GDM1 (cell line): ENCODE data around the gene IGHMBP2.
"Not testable (repeated sequence)": the region's sequence is repeated elsewhere in the genome, so short reads cannot be mapped to it uniquely, and the experiment has no call there.

Experiments
- DNase-seq: peaks from one replicate; lab custom pipeline; 2025; lab: John Stamatoyannopoulos, UW

The IGHMBP2 gene

DNA sequence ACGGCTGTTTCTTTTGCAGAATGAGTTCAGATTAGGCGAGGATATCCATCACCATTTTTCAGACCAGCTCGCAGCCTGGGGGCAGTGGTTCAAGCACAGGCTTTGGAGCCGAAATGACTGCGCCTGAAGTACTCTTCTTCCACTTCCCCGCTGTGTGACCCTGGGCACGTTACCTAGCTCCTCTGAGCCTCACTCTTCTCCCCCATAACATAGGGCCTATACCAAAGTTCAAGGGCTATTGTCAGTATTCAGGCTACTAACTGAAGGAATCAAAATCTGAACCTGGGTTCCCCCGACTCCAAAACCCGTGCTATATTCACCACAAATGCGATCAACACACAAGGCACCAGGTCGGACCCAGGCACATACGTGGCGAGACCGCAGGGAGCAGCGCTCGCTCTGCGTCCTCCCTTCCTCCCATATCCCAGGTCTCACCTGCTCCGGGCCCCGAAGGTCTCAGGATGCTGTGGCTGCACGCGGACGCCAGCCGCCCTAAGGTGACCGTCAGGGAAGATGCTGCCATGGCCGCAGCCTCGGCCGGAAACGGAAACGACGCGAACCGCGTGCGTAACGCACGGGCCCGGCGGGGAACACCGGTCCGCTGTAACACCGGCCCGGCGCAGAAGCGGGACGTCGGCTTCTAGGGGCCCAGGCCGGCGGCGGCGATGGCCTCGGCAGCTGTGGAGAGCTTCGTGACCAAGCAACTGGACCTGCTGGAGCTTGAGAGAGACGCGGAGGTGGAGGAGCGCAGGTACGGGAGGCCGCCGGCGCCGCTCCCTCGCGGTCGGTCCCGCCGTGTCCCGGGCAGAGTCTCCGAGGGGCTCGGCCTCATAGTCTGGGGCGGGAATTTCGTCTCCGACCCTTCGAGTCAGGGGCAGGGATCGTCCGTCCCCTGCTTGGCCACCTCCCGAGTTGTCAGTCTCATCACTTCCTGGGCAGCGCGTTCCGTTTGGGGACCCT lies at the start of gene IGHMBP2, which contains the start of gene MRPL21:
IGHMBP2 (plus strand) TSS at position 604 of the 960 bp plus-strand sequence; CDS start at position 666, 62 bp downstream.
MRPL21 (minus strand) TSS at position 545 of the 960 bp plus-strand sequence; CDS start at position 523, 22 bp downstream.
- DNase-seq, result peak; percentile 73

DNA sequence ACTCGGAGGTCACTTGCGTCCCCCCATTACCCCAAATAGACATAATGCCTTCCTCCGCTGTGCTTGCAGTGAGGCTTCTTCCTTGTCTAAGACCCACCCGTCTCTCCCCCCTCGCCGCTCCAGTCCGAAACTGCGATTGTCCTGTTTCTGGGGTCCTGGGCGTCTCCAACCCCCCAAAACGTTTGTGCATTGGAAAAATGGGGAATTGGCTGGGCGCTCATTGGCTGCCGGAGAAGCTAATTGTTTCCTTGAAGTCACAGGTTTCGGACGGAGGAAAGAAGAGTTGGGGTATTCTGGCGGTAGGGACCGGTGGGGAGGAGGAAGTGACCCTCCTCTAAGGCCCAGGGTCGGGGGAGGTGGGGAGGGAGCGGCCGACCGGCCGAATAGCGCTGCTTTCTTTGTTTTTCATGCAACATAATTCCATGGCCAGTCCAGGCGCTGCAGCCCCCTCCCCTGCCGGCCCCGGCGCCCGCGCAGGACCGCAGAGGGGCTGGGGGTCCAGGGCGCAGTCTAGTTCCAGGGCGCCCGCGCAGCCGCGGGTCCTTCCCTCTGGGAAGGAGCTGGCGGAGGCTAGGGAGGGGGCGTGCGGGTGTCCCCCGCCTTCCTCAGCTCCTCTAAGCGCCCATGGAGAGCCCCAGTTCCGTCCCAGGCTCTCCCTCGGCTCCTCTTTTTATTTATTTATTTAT lies 49.3 kb upstream of the IGHMBP2 start:
- no peak for DNase-seq

DNA sequence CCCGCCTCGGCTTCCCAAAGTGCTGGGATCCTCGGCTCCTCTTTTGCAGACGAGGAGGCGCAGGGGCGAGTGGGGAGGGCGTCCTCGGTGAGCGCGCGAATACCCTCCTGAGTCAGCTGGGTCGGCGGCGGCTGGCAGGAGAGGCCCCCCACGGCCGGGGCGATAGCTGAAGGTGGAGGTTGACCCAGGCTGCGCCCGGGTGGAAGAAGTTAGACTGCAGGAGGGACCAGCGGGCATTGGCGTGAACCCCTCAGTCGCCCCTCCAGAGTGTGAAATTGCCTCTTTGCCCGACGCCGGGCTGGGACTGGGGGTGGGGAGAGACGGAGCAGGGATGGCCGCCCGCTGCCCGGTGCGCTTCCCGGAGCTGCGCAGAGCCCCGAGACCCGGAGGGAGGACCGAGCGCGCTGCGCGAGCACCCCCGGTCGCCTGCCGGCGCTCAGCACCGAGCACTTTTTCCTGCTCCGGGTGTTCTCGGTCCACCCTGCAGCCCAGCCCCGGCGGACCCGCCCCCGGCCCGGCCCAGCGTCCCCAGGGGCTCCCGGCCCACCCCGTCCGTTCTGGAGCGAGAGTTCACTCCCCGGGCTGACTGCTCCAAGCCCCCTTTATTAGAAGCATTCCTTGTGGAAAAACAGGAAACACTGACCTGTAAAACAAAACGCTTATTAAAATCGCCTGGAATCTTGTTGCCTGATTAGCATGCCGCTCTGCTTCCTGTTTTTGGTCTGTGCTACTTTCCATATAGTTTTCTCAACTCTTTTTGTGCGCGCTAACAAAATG lies 48.3 kb upstream of the IGHMBP2 start:
- DNase-seq, result no peak

DNA sequence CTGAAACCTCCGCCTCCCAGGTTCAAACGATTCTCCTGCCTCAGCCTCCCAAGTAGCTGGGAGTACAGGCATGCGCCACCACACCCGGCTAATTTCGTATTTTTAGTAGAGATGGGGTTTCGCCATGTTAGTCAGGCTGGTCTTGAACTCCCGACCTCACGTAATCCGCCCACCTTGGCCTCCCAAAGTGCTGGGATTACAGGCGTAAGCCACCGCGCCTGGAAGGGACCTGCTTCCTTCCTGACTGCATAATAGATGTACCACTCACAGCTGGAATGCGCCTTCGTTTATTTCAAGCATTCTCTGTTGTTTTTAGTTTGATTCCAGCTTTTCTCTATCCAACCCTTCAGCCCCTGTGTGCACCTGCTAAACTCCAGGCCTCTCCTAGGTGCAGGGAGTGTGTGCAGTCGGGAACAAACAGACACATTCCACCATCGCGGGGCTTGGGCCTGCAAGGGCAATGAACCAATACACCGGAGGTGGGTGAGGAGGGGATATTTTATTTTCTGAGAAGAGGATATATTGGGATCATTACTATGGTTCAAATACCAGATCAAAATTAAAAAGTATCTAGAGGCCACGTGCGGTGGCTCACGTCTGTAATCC lies 47.2 kb upstream of the IGHMBP2 start:
- DNase-seq, result not testable (repeated sequence)

DNA sequence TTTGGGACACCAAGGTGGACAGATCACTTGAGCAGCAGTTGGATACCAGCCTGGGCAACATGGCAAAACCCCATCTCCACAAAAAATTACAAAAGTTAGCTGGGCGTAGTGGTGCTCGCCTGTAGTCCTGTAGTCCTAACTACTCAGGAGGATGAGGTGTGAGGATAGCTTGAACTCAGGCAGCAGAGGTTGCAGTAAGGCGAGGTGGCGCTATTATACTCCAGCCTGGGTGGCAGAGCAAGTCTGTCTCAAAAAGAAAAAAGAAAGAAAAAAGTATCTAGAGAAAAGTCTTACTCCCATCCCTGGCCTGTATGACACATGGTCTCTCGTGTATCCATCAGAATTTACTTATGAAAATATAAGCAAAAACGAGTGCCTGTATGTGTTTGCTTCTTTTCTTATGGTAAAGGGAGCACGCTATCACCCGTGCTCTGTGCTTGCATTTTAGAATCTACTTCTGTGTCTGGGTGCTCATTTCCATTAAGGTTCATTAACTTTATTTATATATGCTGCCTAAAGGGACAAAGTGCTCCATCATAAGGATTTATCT lies 46.6 kb upstream of the IGHMBP2 start:
- DNase-seq, result no peak

DNA sequence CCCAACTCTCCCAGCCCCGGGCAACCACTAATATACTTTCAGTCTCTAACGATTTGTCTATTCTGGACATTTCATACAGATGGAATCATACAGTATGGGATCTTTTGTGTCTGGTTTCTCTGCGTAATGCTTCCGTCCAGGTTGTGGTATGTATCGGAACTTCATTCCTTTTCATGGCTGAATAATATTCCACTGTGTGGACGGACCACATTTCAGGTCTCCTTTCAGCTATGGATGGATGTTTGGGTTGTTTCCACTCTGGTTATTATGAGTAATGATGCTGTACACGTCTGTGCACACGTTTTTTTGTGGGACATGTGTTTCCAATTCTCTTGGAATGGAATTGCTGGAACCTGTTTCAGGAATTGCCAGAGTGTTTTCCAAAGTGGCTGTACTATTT lies 44.6 kb upstream of the IGHMBP2 start:
- no peak for DNase-seq

DNA sequence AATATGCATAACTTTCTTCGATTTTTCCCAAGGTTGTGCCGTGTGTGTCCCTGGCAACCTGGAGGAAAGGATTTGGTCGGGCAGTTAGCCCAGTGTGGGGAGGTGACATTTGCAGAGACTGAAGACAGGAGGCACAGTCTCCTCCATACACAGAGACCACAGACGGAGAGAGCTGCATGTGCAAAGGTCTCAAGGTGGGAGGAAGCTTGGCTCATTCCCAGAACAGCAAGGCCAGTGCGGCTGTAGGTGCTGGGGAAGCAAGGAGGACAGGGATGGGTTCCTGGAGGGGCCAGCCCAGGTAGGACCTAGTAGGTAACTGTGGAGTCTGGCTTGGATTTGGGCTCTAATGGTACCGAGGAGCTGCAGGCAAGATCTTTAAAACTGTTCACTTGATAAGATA lies 41.3 kb upstream of the IGHMBP2 start:
- no peak for DNase-seq

DNA sequence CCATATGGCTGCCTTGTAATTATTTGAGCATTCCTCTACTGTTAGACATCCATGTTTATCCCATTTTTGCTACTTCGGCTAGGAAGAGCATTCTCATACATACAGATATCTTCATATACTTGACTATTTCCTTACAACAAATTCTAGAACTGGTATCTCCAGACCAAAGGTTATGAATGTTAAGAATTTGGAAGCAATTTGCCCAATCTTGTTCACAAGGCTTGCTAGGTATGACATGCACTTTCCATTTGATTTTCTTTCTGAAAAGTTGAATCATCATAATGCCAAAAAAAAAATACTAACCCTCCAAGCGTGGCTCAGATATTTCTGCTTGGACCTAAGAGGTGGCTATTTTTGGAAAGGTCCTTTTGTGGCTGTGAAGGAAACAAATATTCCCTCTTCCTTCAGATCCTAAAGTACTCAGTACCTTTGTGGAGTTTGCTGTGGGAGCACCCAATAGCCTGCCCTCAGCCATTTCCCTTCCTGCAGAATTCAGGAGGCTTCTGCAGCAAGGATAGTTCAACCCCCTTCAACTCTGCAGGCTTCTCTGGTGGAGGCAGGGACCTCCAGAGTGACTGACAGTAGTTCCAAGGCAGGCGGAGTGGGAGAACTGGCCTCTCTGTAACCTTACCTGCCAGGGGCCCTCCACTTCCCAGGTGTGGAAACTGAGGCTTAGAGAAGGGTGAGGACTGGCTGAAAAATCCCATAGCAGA lies 40.0 kb upstream of the IGHMBP2 start:
- no peak for DNase-seq

DNA sequence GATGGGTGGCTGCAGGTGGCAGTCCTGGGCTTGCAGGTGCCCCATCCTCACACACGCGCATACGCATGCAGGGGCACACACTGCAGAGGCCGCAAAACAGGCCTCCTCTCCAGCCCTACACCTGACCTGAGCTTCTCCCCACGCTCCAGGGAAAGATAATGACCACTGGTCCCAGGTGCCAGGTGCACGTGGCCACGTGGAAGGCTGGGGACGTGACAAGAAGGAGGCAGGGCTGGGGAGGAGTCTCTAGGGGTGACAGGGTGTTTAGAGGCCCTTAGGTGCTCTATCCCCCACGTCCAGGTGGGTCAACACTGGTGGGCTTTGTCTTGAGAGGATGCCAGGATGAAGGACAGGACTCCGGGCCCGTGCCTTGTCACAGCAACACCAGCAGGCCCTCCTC lies 38.5 kb upstream of the IGHMBP2 start:
- no peak for DNase-seq

DNA sequence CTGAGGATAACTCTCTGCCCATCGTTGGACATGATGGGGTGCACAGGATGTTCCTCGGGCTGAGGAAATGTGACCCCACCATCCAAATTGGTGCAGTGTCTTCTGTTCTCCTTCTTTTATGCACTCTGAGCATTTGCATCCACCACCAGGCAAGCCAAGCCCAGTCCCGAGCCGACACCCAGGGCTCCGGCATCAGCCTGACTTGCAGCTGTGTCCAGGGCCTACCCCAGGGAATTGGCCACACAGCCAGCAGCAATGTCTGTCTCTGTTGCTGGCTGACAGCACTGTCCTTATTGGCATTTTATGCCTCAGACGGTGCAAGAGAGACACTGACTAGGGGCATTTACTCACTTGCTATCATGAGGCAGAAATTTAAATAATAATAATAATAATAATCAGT lies 36.6 kb upstream of the IGHMBP2 start:
- DNase-seq, result no peak

DNA sequence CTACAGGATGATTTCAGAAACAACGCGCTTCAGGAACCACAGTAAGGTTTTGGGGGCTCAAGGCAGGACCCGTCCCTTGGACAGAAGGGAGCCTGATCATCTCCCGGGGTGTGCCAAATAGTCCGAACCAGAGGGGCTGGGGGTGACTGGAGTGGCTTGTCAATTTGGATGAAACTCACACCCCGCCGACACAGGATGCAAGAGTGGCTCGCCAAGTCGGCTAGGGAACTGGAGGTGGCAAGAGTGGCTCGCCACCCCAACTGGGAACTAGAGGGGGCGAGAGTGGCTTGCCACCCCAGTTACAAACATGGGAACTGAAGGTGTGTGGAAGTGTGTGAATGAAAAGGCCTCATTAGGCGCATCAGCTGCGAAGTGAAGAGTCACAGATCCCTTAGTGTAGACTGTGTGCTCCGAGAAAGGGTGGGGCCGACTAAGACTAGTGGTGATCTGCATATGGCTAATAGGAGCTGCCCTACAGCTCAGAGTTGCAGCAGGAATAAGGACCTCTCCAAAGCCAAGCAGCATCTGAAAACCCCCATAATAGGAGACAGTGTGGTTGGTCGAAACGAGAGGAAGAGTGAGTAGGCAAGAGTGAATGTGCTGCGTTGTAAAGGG lies 35.4 kb upstream of the IGHMBP2 start:
- DNase-seq, result no peak

DNA sequence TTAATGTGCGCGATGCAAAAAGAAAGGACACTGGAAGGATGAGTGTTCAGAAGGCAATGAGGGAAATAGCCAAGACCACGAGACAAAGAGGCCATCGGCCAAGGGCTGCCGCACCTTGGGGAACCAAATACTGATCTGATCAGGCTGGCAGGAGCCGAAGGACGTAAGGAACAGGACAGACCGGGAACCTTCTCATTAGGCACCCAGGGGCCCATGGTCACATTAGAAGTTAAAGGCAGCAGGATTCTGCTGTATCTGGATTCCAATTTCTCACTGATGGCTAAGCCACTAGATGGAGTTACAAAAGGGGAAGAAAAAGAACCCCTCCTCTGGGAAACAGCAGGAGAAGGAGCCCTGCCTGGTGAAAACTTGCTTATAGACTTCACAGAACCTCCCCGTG lies 33.2 kb upstream of the IGHMBP2 start:
- no peak for DNase-seq

DNA sequence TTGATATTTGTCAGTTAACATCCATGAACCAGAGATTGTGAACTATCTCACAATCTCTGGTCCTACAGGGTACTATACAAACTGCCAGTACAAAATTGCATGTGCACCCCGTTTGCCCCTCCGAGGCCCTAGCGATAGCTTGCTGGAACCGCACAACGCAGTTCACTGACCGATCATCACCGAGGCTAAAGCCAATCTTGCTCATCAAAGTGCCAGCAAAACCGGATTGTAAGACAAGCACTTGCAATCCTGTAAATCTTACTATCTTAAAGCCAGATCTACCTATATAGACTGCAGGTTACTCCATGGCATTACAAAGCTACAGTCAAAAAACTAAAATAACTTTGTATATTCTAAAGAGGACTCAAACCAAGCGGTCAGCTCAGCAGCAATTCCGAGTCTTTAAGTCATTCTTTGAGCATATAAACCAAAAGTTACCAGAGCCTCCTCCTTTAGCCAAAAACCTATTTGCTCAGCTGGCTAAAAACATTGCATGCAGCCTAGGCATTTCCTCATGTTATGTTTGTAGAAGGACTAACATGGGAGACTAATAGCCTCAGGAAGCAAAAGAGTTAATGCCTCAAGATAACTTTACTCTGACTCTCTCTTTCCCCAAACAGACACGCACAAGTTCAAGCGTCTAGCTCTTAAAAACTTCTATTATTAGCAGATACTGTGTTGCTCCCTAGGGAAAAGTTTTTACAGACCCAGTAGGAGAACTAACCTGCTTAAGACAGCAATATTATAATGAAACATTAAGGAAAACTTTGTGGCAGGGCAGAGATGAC lies 31.3 kb upstream of the IGHMBP2 start:
- no peak for DNase-seq

DNA sequence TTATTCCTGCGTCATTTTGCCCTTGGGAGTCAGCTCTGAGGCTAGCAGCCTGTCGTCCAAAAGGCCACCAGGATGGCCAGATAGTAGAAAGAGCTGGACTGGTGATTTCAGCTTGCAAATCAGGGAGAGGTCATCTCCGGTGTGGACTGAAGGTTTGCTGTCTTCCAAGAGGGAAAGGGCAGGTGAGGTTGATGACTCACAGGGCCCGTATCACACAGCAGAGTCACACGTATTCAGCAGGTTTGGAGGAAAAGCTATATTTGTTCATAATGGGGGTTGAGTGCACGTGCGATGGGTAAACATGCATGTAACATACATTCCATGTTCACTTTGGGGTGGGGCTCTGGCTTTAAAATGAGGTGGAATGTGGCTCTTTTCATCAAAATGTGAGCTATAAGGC lies 25.7 kb upstream of the IGHMBP2 start:
- no peak for DNase-seq

DNA sequence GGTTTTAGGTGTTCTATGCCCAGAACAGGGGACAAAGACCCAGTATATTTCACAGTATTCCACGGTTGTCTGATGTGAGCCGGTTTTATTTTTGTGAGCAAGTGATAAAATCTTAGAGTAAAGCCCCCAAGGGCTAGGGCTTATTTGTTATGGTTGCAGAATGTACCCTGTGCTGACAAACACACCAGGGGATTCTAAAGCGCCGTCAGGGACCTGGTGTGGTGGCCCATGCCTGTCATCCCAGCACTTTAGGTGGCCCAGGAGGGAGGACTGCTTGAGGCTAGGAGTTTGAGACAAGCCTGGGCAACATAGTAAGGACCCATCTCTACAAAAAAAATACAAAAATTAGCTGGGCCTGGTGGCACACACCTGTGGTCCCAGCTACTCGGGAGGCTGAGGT lies 22.8 kb upstream of the IGHMBP2 start:
- DNase-seq, result no peak

DNA sequence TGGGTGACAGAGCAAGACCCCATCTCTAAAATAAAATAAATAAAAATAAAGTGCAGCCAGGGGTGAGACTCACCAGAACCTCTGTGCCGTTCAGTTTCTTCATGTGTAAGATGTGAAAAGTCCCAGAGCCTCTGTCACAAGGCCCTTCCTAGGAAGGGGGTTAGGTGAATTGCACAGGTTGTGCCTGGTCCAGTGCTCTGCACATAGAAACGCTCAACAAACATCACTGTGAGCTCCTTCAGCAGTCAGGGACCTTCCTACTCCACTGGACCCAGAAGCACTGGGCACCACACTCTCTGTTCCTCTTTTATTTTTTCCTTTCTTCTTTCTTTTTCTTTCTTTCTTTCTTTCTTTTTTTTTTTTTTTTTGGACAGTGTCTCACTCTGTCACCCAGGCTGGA lies 22.4 kb upstream of the IGHMBP2 start:
- no peak for DNase-seq

DNA sequence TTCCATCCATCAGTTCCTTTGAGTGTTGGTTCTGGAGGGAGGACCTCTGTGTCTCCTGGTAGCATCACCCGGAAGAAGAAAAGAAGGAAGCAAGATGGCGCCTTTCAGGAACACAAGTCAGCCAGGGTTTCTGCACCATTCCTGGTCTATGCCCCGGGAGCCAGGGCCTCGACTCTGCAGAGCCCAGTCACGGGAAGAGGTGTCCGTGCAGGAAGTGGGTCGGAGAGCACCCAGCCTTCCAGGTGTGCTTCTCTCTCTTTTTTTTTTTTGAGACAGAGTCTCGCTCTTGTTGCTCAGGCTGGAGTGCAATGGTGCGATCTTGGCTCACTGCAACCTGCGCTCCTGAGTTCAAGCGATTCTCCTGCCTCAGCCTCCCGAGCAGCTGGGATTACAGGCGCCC lies 21.3 kb upstream of the IGHMBP2 start:
- no peak for DNase-seq

DNA sequence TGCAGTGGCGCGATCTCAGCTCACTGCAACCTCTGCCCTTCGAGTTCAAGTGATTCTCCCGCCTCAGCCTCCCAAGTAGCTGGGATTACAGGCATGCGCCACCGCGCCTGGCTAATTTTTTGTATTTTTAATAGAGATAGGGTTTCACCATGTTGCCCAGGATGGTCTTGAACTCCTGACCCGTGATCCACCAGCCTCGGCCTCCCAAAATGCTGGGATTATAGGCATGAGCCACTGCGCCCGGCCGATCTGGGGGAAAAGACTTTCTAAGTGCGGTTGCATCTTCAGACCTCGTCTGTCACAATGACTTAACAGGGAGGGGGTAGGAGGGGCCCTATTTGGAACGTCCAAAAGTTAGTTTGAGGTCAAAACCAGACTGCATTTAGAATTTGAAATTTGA lies 18.9 kb upstream of the IGHMBP2 start:
- not testable (repeated sequence) for DNase-seq

DNA sequence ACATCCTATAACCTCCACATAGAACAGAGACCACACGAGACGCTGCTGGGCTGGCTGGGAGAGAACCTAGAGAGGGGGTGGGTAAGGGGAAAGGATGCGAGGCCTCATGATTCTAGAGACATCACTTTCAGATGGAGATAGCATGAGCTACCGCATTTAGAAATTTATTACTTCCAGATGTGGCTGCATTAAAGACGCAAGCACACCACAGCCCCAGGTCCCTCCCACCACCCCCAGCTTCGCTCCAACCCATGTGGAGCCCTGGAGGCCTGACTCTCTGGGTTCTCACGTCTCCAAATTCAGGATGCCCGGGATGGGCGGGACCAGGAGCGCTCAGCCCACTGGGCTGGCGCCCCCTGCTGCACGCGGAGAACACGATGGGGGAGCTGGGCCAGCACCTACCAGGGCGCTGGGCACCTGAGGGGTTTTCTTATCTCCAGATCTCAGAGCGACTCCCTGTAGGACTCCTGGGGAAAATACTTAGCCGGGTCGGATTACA lies 13.7 kb upstream of the IGHMBP2 start:
- no peak for DNase-seq
